GM12874 (cell line): ENCODE measurements around the gene TMC2.

Experiments used
- CTCF ChIP-seq: IDR thresholded peaks from 2 replicates; pipeline ENCODE4 v1.5.1; 2011; ENCODE audit warnings: low read depth, mild to moderate bottlenecking, control low read depth, low read length, moderate library complexity; ENCODE audit not compliant: insufficient read depth

The TMC2 gene

GRCh38 chr20:2617099-2617714 is 80.8 kb downstream of the TMC2 start:
- no peak for TF ChIP-seq CTCF

GRCh38 chr20:2618815-2619214 is 82.4 kb downstream of the TMC2 start:
- no peak for TF ChIP-seq CTCF

DNA sequence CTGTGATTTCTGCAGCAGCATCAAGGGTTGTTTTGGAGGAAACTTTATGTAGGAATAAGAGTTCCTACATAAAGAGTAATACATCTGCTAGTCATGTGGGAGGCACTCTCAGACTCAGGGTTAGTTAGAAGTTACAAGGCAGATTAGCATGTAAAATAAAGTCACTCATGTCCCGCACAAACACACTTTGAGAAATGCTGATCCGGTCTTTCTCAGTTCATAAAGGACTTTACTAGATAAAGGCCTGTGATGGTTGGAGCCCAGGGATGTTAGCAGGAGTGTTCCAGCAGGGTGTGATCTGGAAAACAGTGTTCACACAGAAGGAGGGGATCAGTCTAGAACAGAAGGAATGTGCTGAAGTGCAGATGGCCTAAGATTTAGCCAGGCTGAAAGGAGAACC is 83.0 kb downstream of the TMC2 start:
- TF ChIP-seq CTCF = no peak

DNA sequence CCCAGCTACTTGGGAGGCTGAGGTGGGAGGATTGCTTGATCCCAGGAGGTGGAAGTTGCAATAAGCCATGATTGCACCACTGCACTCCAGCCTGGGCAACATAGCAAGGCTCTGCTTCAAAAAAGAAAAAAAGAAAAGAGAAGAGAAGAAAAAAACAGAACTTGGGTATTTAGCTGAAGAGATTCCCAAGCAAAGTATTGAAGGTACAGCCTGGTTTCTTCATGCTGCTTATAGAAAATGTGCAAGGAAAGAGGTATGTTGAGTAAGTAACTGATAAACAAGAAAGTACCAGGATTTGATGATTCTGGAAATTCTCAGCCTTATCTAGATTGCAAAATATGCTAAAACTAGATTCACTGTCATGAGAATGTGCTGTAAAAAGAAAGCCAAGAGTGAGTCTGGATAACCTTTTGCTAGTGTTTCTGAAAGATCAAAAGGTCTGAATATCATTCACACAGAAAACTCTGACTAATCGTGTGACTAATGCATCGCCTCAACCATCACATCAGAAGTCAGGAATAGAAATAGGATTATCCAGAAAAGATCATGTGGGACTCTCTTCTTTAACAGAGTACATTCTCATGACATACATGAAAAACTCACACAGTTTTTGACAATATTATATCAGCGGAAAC is 83.7 kb downstream of the TMC2 start:
- no peak for TF ChIP-seq CTCF

DNA sequence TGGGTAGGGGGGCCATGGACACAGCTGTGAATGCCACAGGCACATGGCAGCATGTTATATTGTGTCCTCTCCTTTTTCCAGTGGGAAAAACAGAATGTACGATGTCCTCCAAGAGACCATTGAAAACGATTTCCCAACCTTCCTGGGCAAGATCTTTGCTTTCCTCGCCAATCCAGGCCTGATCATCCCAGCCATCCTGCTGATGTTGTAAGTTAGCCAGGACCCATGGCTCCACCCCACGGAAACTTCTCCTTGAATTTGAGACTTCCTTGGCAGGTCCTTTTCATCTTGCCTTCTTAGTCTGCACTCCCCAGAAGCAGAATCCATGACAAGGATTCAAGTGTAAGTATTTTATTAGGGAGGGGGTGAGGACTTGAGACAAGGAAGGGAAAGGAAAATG is 87.8 kb downstream of the TMC2 start:
- no peak for TF ChIP-seq CTCF

DNA sequence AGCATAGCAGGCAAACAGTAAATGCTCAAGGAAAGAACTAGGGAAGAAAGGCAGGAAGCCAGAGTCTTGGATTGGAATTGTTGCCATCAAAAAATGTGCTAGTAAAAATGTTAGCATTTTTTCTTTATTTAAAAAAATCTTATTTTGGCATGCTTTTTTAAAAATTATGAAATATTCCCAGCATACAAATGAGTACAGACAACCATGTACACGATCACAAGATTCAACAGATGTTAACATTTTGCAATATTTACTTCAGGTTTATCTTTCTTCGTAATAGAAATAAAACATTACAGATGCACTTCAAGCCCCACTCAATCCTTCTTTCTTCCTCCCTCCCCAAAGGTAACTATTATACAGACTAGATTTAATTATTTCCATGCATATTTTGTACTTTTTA is 88.7 kb downstream of the TMC2 start:
- TF ChIP-seq CTCF = no peak

DNA sequence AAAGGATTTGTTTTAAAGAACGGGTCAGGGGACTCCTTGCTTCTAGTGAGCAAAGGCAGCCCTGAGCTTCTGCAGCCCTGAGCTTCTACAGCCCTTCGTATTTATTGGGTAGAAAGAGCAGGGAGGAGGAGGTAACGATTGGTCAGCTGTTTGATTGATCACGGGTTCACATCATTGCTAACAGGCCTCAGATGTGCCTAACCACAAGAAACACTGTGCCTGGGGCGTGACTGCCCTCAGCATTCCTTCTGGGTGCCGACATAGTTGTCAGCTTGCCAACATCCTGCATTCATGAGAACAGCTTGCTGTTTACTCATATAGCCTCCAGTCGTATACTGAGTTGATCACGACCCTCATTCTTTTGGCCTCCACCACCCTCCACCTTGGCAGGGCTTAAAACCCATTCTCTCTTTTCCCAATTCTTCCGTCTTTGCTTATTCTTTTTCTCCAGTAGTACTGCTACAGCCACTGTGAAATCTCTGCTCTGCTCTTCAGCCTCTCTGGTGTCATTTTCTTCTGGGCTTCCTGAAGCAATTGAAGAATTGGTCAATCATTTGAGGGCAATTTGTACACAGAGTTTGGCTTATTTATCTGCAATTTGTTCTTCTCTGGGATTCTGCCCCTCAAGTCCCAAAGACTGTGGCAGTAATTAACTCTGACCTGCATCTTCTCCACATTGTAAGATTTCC is 90.6 kb downstream of the TMC2 start:
- no peak for TF ChIP-seq CTCF
